ENCODE results near the gene HOXC5. TPM values are rescaled to one million over a fixed set of nuclear protein-coding genes. Genes with fewer than 3 reads are reported as not detected.

HOXC5 gene
- polyA plus RNA-seq, 2 donors = 0.41 to 0.96 TPM

- Histone ChIP-seq H3K4me1 (ENCODE audit: control insufficient read depth in 2 of 2, insufficient read depth in 2 of 2, low read length in 1 of 2) (peaks cover 0 to 5% of the 10 kb centered on the region in 2 donors), H3K27me3 (ENCODE audit: control insufficient read depth in 1 of 2, insufficient read depth in 2 of 2, low read length in 2 of 2) (no peaks in the 10 kb centered on the region), H3K9me3 (ENCODE audit: control insufficient read depth in 2 of 2, insufficient read depth in 1 of 2, low read depth in 1 of 2, low read length in 1 of 2) (no peaks in the 10 kb centered on the region), H3K27ac (ENCODE audit: low read depth in 2 of 2, low read length in 1 of 2) (no peak overlapping the region), H3K4me3 (ENCODE audit: low read depth in 1 of 2, low read length in 2 of 2) (peak overlapping the region in 1 of 2 donors; percentile 57), H3K36me3 (ENCODE audit: control insufficient read depth in 2 of 2, insufficient read depth in 2 of 2, low read length in 1 of 2) (no peaks in the 10 kb centered on the region)
- 37 to 46% methylated on average over 16 of the region's 16 CpGs for WGBS, 2 donors
These were observed 13.1 kb downstream of the HOXC5 start for GRCh38 chr12:54045868-54046521.

GRCh38 chr12:54046809-54047159 is 13.9 kb downstream of the HOXC5 start:
- Histone ChIP-seq H3K4me1 (ENCODE audit: control insufficient read depth in 2 of 2, insufficient read depth in 2 of 2, low read length in 1 of 2) (peaks cover 0 to 5% of the 10 kb centered on the region in 2 donors), H3K9me3 (ENCODE audit: control insufficient read depth in 2 of 2, insufficient read depth in 1 of 2, low read depth in 1 of 2, low read length in 1 of 2) (no peaks in the 10 kb centered on the region), H3K4me3 (ENCODE audit: low read depth in 1 of 2, low read length in 2 of 2) (peak overlapping the region; percentile 36 to 57), H3K27ac (ENCODE audit: low read depth in 2 of 2, low read length in 1 of 2) (peak overlapping the region; percentile 11 to 68), H3K36me3 (ENCODE audit: control insufficient read depth in 2 of 2, insufficient read depth in 2 of 2, low read length in 1 of 2) (no peaks in the 10 kb centered on the region), H3K27me3 (ENCODE audit: control insufficient read depth in 1 of 2, insufficient read depth in 2 of 2, low read length in 2 of 2) (no peaks in the 10 kb centered on the region)
- 18 to 24% methylated on average over 27 of the region's 27 CpGs for WGBS, 2 donors

- no peaks in the 10 kb centered on the region for H3K36me3 ChIP-seq (ENCODE audit: control insufficient read depth in 2 of 2, insufficient read depth in 2 of 2, low read length in 1 of 2)
- WGBS, 2 donors = 21 to 24% methylated on average over 61 of the region's 61 CpGs
- no peaks in the 10 kb centered on the region for H3K27me3 ChIP-seq (ENCODE audit: control insufficient read depth in 1 of 2, insufficient read depth in 2 of 2, low read length in 2 of 2)
- peaks cover under 1 to 5% of the 10 kb centered on the region in 2 donors for H3K4me1 ChIP-seq (ENCODE audit: control insufficient read depth in 2 of 2, insufficient read depth in 2 of 2, low read length in 1 of 2)
- H3K9me3 ChIP-seq (ENCODE audit: control insufficient read depth in 2 of 2, insufficient read depth in 1 of 2, low read depth in 1 of 2, low read length in 1 of 2) = no peaks in the 10 kb centered on the region
- peak overlapping the region; percentile 36 to 57 for H3K4me3 ChIP-seq (ENCODE audit: low read depth in 1 of 2, low read length in 2 of 2)
- peak overlapping the region; percentile 11 to 68 for H3K27ac ChIP-seq (ENCODE audit: low read depth in 2 of 2, low read length in 1 of 2)
These were observed 14.5 kb downstream of the HOXC5 start for GRCh38 chr12:54047160-54047963.

GRCh38 chr12:54047964-54048303 is 15.1 kb downstream of the HOXC5 start:
- no peaks in the 10 kb centered on the region for H3K27me3 ChIP-seq (ENCODE audit: control insufficient read depth in 1 of 2, insufficient read depth in 2 of 2, low read length in 2 of 2)
- peak overlapping the region in 1 of 2 donors; percentile 57 for H3K4me3 ChIP-seq (ENCODE audit: low read depth in 1 of 2, low read length in 2 of 2)

GRCh38 chr12:54048406-54049093 is 15.7 kb downstream of the HOXC5 start:
- no peaks in the 10 kb centered on the region for H3K27me3 ChIP-seq (ENCODE audit: control insufficient read depth in 1 of 2, insufficient read depth in 2 of 2, low read length in 2 of 2)
- peak overlapping the region in 1 of 2 donors; percentile 57 for H3K4me3 ChIP-seq (ENCODE audit: low read depth in 1 of 2, low read length in 2 of 2)
- no peaks in the 10 kb centered on the region for H3K36me3 ChIP-seq (ENCODE audit: control insufficient read depth in 2 of 2, insufficient read depth in 2 of 2, low read length in 1 of 2)
- no peaks in the 10 kb centered on the region for H3K9me3 ChIP-seq (ENCODE audit: control insufficient read depth in 2 of 2, insufficient read depth in 1 of 2, low read depth in 1 of 2, low read length in 1 of 2)
- H3K27ac ChIP-seq (ENCODE audit: low read depth in 2 of 2, low read length in 1 of 2) = no peak overlapping the region
- WGBS, 2 donors = 53 to 63% methylated on average over 3 of the region's 3 CpGs
- H3K4me1 ChIP-seq (ENCODE audit: control insufficient read depth in 2 of 2, insufficient read depth in 2 of 2, low read length in 1 of 2) = peaks cover 5 to 6% of the 10 kb centered on the region in 2 donors

More at GRCh38 chr12:54047964-54048303, 15.1 kb downstream of the HOXC5 start:
- H3K9me3 ChIP-seq (ENCODE audit: control insufficient read depth in 2 of 2, insufficient read depth in 1 of 2, low read depth in 1 of 2, low read length in 1 of 2) = no peaks in the 10 kb centered on the region
- H3K4me1 ChIP-seq (ENCODE audit: control insufficient read depth in 2 of 2, insufficient read depth in 2 of 2, low read length in 1 of 2) = peaks cover 5 to 6% of the 10 kb centered on the region in 2 donors
- H3K36me3 ChIP-seq (ENCODE audit: control insufficient read depth in 2 of 2, insufficient read depth in 2 of 2, low read length in 1 of 2) = no peaks in the 10 kb centered on the region
- 49 to 50% methylated on average over 8 of the region's 8 CpGs for WGBS, 2 donors
- peak overlapping the region; percentile 11 to 68 for H3K27ac ChIP-seq (ENCODE audit: low read depth in 2 of 2, low read length in 1 of 2)

- H3K36me3 ChIP-seq (ENCODE audit: control insufficient read depth in 2 of 2, insufficient read depth in 2 of 2, low read length in 1 of 2) = no peaks in the 10 kb centered on the region
- no peak overlapping the region for H3K4me3 ChIP-seq (ENCODE audit: low read depth in 1 of 2, low read length in 2 of 2)
- no peak overlapping the region for H3K27ac ChIP-seq (ENCODE audit: low read depth in 2 of 2, low read length in 1 of 2)
- H3K27me3 ChIP-seq (ENCODE audit: control insufficient read depth in 1 of 2, insufficient read depth in 2 of 2, low read length in 2 of 2) = no peaks in the 10 kb centered on the region
- peaks cover 5 to 9% of the 10 kb centered on the region in 2 donors for H3K4me1 ChIP-seq (ENCODE audit: control insufficient read depth in 2 of 2, insufficient read depth in 2 of 2, low read length in 1 of 2)
- no peaks in the 10 kb centered on the region for H3K9me3 ChIP-seq (ENCODE audit: control insufficient read depth in 2 of 2, insufficient read depth in 1 of 2, low read depth in 1 of 2, low read length in 1 of 2)
- 52 to 67% methylated on average over 6 of the region's 6 CpGs for WGBS, 2 donors
These were observed 16.3 kb downstream of the HOXC5 start for GRCh38 chr12:54049108-54049507.

GRCh38 chr12:54050482-54050810 is 17.6 kb downstream of the HOXC5 start:
- H3K9me3 ChIP-seq (ENCODE audit: control insufficient read depth in 2 of 2, insufficient read depth in 1 of 2, low read depth in 1 of 2, low read length in 1 of 2) = no peaks in the 10 kb centered on the region
- H3K27me3 ChIP-seq (ENCODE audit: control insufficient read depth in 1 of 2, insufficient read depth in 2 of 2, low read length in 2 of 2) = no peaks in the 10 kb centered on the region
- no peaks in the 10 kb centered on the region for H3K36me3 ChIP-seq (ENCODE audit: control insufficient read depth in 2 of 2, insufficient read depth in 2 of 2, low read length in 1 of 2)
- peaks cover 5 to 11% of the 10 kb centered on the region in 2 donors for H3K4me1 ChIP-seq (ENCODE audit: control insufficient read depth in 2 of 2, insufficient read depth in 2 of 2, low read length in 1 of 2)
- H3K4me3 ChIP-seq (ENCODE audit: low read depth in 1 of 2, low read length in 2 of 2) = peak overlapping the region in 1 of 2 donors; percentile 40
- WGBS, 2 donors = 36% methylated on average over 2 of the region's 2 CpGs
- H3K27ac ChIP-seq (ENCODE audit: low read depth in 2 of 2, low read length in 1 of 2) = peak overlapping the region; percentile 37 to 65

GRCh38 chr12:54051026-54051842 is 18.4 kb downstream of the HOXC5 start:
- Histone ChIP-seq H3K27me3 (ENCODE audit: control insufficient read depth in 1 of 2, insufficient read depth in 2 of 2, low read length in 2 of 2) (no peaks in the 10 kb centered on the region), H3K27ac (ENCODE audit: low read depth in 2 of 2, low read length in 1 of 2) (peak overlapping the region; percentile 73 to 88), H3K36me3 (ENCODE audit: control insufficient read depth in 2 of 2, insufficient read depth in 2 of 2, low read length in 1 of 2) (no peaks in the 10 kb centered on the region), H3K4me1 (ENCODE audit: control insufficient read depth in 2 of 2, insufficient read depth in 2 of 2, low read length in 1 of 2) (peaks cover 5 to 11% of the 10 kb centered on the region in 2 donors), H3K9me3 (ENCODE audit: control insufficient read depth in 2 of 2, insufficient read depth in 1 of 2, low read depth in 1 of 2, low read length in 1 of 2) (no peaks in the 10 kb centered on the region), H3K4me3 (ENCODE audit: low read depth in 1 of 2, low read length in 2 of 2) (no peak overlapping the region)
- WGBS, 2 donors = 39 to 44% methylated on average over 12 of the region's 12 CpGs

GRCh38 chr12:54051874-54052437 is 19.1 kb downstream of the HOXC5 start:
- Histone ChIP-seq H3K27ac (ENCODE audit: low read depth in 2 of 2, low read length in 1 of 2) (peak overlapping the region; percentile 73 to 91), H3K4me3 (ENCODE audit: low read depth in 1 of 2, low read length in 2 of 2) (peak overlapping the region in 1 of 2 donors; percentile 24), H3K36me3 (ENCODE audit: control insufficient read depth in 2 of 2, insufficient read depth in 2 of 2, low read length in 1 of 2) (no peaks in the 10 kb centered on the region), H3K4me1 (ENCODE audit: control insufficient read depth in 2 of 2, insufficient read depth in 2 of 2, low read length in 1 of 2) (peaks cover 5 to 11% of the 10 kb centered on the region in 2 donors), H3K9me3 (ENCODE audit: control insufficient read depth in 2 of 2, insufficient read depth in 1 of 2, low read depth in 1 of 2, low read length in 1 of 2) (no peaks in the 10 kb centered on the region), H3K27me3 (ENCODE audit: control insufficient read depth in 1 of 2, insufficient read depth in 2 of 2, low read length in 2 of 2) (no peaks in the 10 kb centered on the region)
- WGBS, 2 donors = 23 to 29% methylated on average over 24 of the region's 24 CpGs

Data from esophagus (tissue), 2 donors.